Tracheal epithelial cell (primary cell): ENCODE results near the gene FBXO48. TPM values are rescaled to one million over a fixed set of nuclear protein-coding genes. Genes with fewer than 3 reads are reported as not detected.

ENCODE experiments used
- total RNA-seq: library from RNA; depleted of rRNA; stranded (reverse); fragments of >200 nt; gene quantifications from 2 replicates; pipeline ENCODE4 v1.2.1, GENCODE V29; 2014

FBXO48 gene
- 0.24 and 0.64 TPM in 2 replicates for total RNA-seq

DNA sequence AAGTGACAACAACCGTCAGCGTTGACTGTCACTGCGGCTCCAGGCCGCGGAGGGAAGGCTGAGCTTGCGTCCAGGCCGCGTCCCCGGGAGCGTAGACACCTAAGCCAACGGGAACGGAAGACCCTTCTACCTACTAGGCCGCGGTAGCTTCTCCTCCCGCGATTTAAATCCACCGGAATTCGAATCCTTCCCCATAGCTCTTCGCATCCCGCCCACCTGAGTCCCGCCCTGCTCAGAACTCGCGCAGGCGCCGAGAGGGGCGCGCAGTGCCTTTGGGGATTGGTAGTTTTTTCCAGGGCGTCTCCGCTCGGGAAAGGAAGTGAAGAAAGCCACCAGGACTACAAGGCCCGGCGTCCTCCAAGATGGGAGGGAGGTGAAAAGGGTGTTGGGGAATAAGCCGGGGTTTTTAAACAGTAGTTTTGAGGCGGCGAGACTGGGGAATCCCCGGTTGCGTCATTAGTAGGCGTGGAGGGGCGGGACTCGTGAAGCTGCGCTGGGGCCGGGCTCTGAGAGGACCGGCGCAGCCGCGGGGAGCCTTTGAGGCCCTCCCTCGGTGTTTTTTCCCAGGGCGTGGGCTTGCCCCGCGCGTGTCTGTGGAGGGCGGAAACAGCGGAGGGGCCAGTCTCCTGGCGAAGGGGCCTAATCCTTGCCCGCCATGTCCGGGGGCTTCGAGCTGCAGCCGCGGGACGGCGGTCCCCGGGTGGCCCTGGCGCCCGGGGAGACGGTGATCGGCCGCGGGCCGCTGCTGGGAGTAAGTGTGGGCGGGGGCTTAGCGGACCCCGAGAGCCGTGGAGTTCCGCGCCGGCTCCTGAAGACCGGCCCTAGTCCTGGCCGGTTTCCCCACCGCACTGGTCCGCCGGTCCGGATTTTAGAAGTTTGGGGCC, at the start of gene FBXO48, which contains the start of gene APLF:
Gene FBXO48, minus strand, starts transcription at position 218 of the 884 bp plus-strand sequence. CDS start 2,149 bp downstream, outside the sequence.
Gene APLF, plus strand, starts transcription at position 509 of the 884 bp plus-strand sequence. Its CDS starts 147 bp downstream, at position 656.

Other genes starting within 250 kb of the FBXO48 start
- gene PPP3R1, start 214.8 kb downstream of the FBXO48 start, total RNA-seq: 15.7 and 27.5 TPM in 2 replicates
- 0.96 TPM in 1 of 2 replicates, not detected in the other for gene CNRIP1, start 147.3 kb downstream of the FBXO48 start, total RNA-seq
- gene PLEK, start 102.0 kb downstream of the FBXO48 start, total RNA-seq: not detected in 2 replicates
- 5.1 and 6.3 TPM in 2 replicates for gene APLF, start 291 bp upstream of the FBXO48 start, total RNA-seq
- gene PROKR1, start 176.3 kb upstream of the FBXO48 start, total RNA-seq: not detected in 2 replicates